DND-41 (cell line): ENCODE results near the gene MCRIP1.

Experiments used
- ATAC-seq: fragments of 200-7000 bp; cut with Tn5 transposase; 3 replicates; pipeline ENCODE4 v1.9.1; 2021; ENCODE audit warnings: low read depth; ENCODE audit not compliant: insufficient read depth
- DNase-seq: peaks from one replicate; pipeline ENCODE4 v3.0.0-alpha.2; 2020
- H2AFZ ChIP-seq: 2 replicates; pipeline ENCODE4 v1.6.0; 2012; ENCODE audit warnings: low read depth, low read length
- H3K27ac ChIP-seq: 2 replicates; pipeline ENCODE4 v1.5.1; 2012; ENCODE audit warnings: low read length, inconsistent platforms
- H3K27me3 ChIP-seq: fragments of 200-600 bp; sonication (generic); 2 replicates; pipeline ENCODE4 v1.6.0; 2012; ENCODE audit warnings: low read length, mild to moderate bottlenecking, inconsistent platforms; ENCODE audit not compliant: insufficient read depth, poor library complexity
- H3K36me3 ChIP-seq: 2 replicates; pipeline ENCODE4 v1.5.1; 2012; ENCODE audit warnings: low read length, inconsistent platforms; ENCODE audit not compliant: insufficient read depth
- H3K4me1 ChIP-seq: 2 replicates; pipeline ENCODE4 v1.5.1; 2012; ENCODE audit warnings: mild to moderate bottlenecking, low read length; ENCODE audit not compliant: insufficient read depth
- H3K4me2 ChIP-seq: 2 replicates; pipeline ENCODE4 v1.6.0; 2012; ENCODE audit warnings: mild to moderate bottlenecking, moderate library complexity, low read length, inconsistent platforms; ENCODE audit not compliant: insufficient read depth
- H3K4me3 ChIP-seq, 2 experiments: fragments of 200-600 bp in 1 of 2; shearing (Covaris generic) in 1 of 2; 2 replicates each; pipeline ENCODE4 v1.5.1; 2012 to 2016; ENCODE audit warnings: inconsistent platforms in 2 of 2, low read length in 2 of 2, mild to moderate bottlenecking in 2 of 2, low read depth in 1 of 2, moderate library complexity in 1 of 2
- H3K79me2 ChIP-seq: 2 replicates; pipeline ENCODE4 v1.6.0; 2012; ENCODE audit warnings: low read length, inconsistent platforms; ENCODE audit not compliant: insufficient read depth
- H3K9ac ChIP-seq: 2 replicates; pipeline ENCODE4 v1.6.0; 2012; ENCODE audit warnings: low read depth, mild to moderate bottlenecking, inconsistent platforms, low read length, moderate library complexity
- H3K9me3 ChIP-seq: 2 replicates; pipeline ENCODE4 v1.5.1; 2012; ENCODE audit warnings: low read length, moderate library complexity, mild to moderate bottlenecking, inconsistent platforms; ENCODE audit not compliant: insufficient read depth, severe bottlenecking
- H4K20me1 ChIP-seq: 2 replicates; pipeline ENCODE4 v1.6.0; 2012; ENCODE audit warnings: low read length; ENCODE audit not compliant: insufficient read depth
- EZH2 ChIP-seq: IDR thresholded peaks from 3 replicates; pipeline ENCODE4 v1.6.1; 2012; ENCODE audit warnings: borderline replicate concordance, low read depth, mild to moderate bottlenecking, moderate library complexity, low read length, inconsistent platforms; ENCODE audit not compliant: severe bottlenecking
- TF ChIP-seq, protein P1 (sequence below): IDR thresholded peaks from 2 replicates; pipeline ENCODE4 v1.5.1; 2012; ENCODE audit warnings: borderline replicate concordance, low read length, moderate library complexity, mild to moderate bottlenecking; ENCODE audit not compliant: poor library complexity, severe bottlenecking; ENCODE audit errors: extremely low read depth

MCRIP1 gene

DNA sequence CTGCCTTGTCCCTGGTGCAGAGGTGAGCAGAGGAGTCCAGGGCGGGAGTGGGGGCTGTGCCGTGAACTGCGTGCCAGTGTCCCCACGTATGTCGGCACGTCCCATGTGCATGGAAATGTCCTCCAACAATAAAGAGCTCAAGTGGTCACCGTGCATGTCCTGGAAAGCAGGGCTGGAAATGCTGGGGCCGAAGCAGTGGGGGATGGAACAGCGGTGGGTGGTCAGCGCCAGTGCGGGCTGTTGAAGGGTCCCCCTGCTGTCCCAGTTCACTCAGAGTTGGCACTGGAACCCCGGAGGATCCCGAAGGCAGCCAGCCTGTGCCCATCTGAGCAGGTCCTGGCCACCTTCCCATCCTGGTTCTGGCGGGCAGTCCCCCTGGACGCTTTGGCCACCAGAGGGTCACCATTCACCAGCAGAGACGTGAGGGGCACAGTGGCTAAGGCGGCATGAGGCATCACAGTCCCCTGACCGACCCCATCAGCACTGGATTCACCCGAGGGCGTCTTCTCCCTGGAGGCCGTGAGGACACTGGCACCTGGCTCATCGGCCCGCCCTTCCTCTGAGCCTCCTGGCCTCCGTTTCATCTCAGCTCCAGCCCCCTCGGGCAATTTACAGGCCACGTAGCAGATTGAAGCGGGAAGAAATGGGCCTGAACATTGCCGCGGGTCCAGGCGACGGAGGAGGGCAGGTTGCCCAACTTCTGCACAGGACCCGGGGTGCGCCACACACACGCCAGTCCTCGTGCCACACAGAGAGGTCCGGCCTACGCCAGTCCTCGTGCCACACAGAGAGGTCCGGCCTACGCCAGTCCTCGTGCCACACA is 19.0 kb downstream of the MCRIP1 start:
- TF ChIP-seq, protein P1, sequence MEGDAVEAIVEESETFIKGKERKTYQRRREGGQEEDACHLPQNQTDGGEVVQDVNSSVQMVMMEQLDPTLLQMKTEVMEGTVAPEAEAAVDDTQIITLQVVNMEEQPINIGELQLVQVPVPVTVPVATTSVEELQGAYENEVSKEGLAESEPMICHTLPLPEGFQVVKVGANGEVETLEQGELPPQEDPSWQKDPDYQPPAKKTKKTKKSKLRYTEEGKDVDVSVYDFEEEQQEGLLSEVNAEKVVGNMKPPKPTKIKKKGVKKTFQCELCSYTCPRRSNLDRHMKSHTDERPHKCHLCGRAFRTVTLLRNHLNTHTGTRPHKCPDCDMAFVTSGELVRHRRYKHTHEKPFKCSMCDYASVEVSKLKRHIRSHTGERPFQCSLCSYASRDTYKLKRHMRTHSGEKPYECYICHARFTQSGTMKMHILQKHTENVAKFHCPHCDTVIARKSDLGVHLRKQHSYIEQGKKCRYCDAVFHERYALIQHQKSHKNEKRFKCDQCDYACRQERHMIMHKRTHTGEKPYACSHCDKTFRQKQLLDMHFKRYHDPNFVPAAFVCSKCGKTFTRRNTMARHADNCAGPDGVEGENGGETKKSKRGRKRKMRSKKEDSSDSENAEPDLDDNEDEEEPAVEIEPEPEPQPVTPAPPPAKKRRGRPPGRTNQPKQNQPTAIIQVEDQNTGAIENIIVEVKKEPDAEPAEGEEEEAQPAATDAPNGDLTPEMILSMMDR, result no peak
- TF ChIP-seq EZH2, result no peak
- no peak overlapping the region for H3K9ac ChIP-seq
- H3K79me2 ChIP-seq, result no peaks in the 10 kb centered on the region
- H2AFZ ChIP-seq, result no peak overlapping the region
- H3K27me3 ChIP-seq, result no peaks in the 10 kb centered on the region
- H3K4me1 ChIP-seq, result no peaks in the 10 kb centered on the region
- H3K4me2 ChIP-seq, result no peak overlapping the region
- ATAC-seq (no peak), DNase-seq (no peak)
- 0 out of 2 replicates have a peak, but pooled peaks cover 4% of the 10 kb centered on the region for H4K20me1 ChIP-seq
- no peak overlapping the region for H3K27ac ChIP-seq
- H3K4me3 ChIP-seq, result no peak overlapping the region
- H3K36me3 ChIP-seq, result no peaks in the 10 kb centered on the region
- H3K9me3 ChIP-seq, result no peaks in the 10 kb centered on the region

DNA sequence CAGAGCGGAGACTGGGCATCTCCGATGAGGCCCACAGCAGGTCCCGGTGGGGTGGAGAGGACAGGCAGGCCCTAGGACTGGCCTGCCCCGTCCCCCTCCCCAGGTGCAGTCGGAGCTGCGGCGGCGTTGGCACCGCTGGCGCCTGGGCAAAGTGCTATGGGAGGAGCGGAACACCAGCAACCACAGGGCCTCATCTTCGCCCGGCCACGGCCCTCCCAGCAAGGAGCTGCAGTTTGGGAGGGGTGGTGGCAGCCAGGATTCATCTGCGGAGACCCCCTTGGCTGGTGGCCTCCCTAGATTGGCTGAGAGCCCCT is 19.8 kb downstream of the MCRIP1 start:
- TF ChIP-seq, protein P1, result no peak
- no peak for TF ChIP-seq EZH2

DNA sequence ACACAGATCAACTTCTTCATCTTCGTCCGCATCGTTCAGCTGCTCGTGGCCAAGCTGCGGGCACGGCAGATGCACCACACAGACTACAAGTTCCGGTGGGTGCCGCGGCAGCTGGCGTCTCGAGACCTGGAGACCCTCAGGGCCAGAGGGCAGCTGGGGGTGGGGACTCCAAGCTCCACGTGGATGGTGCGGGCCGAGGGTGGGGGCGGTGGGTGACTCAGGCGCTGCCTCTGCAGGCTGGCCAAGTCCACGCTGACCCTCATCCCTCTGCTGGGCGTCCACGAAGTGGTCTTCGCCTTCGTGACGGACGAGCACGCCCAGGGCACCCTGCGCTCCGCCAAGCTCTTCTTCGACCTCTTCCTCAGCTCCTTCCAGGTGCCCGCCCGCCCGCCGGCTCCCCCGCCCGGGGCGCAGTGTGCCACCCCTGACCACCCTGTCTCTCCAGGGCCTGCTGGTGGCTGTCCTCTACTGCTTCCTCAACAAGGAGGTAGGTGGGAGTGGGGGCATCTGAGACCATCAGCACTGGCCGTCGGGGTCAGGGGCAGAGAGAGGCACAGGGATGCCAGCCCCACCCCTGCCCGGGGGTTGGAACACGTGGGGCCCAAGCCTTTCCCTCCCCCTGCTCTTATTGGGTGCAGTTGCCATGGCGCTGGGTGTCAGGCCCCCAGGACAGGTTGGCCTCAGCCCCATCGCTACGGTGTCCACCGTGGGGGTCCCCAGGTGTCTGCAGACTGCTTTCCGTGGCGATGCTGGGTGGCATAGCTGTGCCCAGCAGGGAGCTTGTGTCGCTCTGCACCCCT is 20.3 kb downstream of the MCRIP1 start:
- DNase-seq (no peak), ATAC-seq (no peak)
- Histone ChIP-seq H3K36me3 (no peaks in the 10 kb centered on the region), H3K79me2 (no peaks in the 10 kb centered on the region), H2AFZ (no peak overlapping the region), H3K4me1 (no peaks in the 10 kb centered on the region), H3K4me3 (no peak overlapping the region), H3K9ac (no peak overlapping the region), H3K9me3 (no peaks in the 10 kb centered on the region), H3K4me2 (no peak overlapping the region), H3K27ac (no peak overlapping the region), H4K20me1 (0 out of 2 replicates have a peak, but pooled peaks cover 7% of the 10 kb centered on the region), H3K27me3 (no peaks in the 10 kb centered on the region)
- no peak for TF ChIP-seq EZH2
- TF ChIP-seq, protein P1, result no peak

More for the DNA sequence above, 19.8 kb downstream of the MCRIP1 start:
- Histone ChIP-seq H4K20me1 (0 out of 2 replicates have a peak, but pooled peaks cover 7% of the 10 kb centered on the region), H3K9ac (no peak overlapping the region), H3K36me3 (no peaks in the 10 kb centered on the region), H3K9me3 (no peaks in the 10 kb centered on the region), H3K27me3 (no peaks in the 10 kb centered on the region), H3K79me2 (no peaks in the 10 kb centered on the region), H3K4me3 (no peak overlapping the region), H3K4me1 (no peaks in the 10 kb centered on the region), H3K4me2 (no peak overlapping the region), H3K27ac (no peak overlapping the region), H2AFZ (no peak overlapping the region)
- DNase-seq, result no peak
- no peak for ATAC-seq
